ENCODE results near the gene SND1. TPM values are rescaled to one million over a fixed set of nuclear protein-coding genes. Genes with fewer than 3 reads are reported as not detected.

SND1 gene
- polyA plus RNA-seq, 3 donors = 46.5 to 97.3 (median 79.8) TPM

- no peak overlapping the region for H2AFZ ChIP-seq (ENCODE audit: insufficient read depth, low read depth, low read length, poor library complexity, severe bottlenecking)
- H3K27ac ChIP-seq (ENCODE audit: low read depth in 1 of 2, low read length in 2 of 2) = no peak overlapping the region
- H3K36me3 ChIP-seq (replicated peaks in 1 of 2; ENCODE audit: control insufficient read depth in 1 of 2, insufficient read depth in 2 of 2, low read length in 2 of 2) = peaks cover 80 to 98% of the 10 kb centered on the region in 2 donors
- H3K27me3 Mint-ChIP-seq (ENCODE audit: low read depth in 3 of 3) = no peaks in the 10 kb centered on the region
- peaks cover 0 to 5% of the 10 kb centered on the region in 2 donors for H3K9me3 ChIP-seq (replicated peaks in 1 of 2; ENCODE audit: control insufficient read depth in 1 of 2, insufficient read depth in 1 of 2, low read length in 2 of 2)
- no peak overlapping the region for H3K27ac Mint-ChIP-seq
- 100% methylated on average over 1 of the region's 1 CpG for WGBS (ENCODE audit: insufficient coverage)
- H3K79me2 ChIP-seq (ENCODE audit: insufficient read depth, low read length) = peaks cover 7% of the 10 kb centered on the region
- intact Hi-C loops (cut with micrococcal nuclease) = loop anchor here (2.0 to 10.0 kb wide), 5 partner anchors 499 to 679 kb away; no protein-coding TSS in a partner anchor
- peaks cover 0 to 6% (median 2%) of the 10 kb centered on the region in 7 donors for H3K9me3 Mint-ChIP-seq
- H3K4me1 ChIP-seq (ENCODE audit: control insufficient read depth in 1 of 2, insufficient read depth in 2 of 2, low read length in 2 of 2) = no peaks in the 10 kb centered on the region
- H3K9ac ChIP-seq (ENCODE audit: insufficient read depth, low read length, poor library complexity, severe bottlenecking) = no peak overlapping the region
- H3K4me3 ChIP-seq (replicated peaks in 1 of 3; ENCODE audit: low read depth in 2 of 3, low read length in 3 of 3) = no peak overlapping the region
- TF ChIP-seq CTCF (IDR thresholded peaks at IDR 0.05) = peak; percentile 84
- no peaks in the 10 kb centered on the region for H3K27me3 ChIP-seq (ENCODE audit: control insufficient read depth in 2 of 2, insufficient read depth in 2 of 2, low read length in 2 of 2)
- DNase-seq = peak; percentile 66 to 81 (median 70)
- H3K4me3 Mint-ChIP-seq = no peak overlapping the region
- H3K36me3 Mint-ChIP-seq = peaks cover 76 to 93% of the 10 kb centered on the region in 2 donors
- peaks cover 16% of the 10 kb centered on the region for H4K20me1 ChIP-seq (ENCODE audit: insufficient read depth, low read length)
- H3K4me2 ChIP-seq (replicated peaks; ENCODE audit: extremely low read depth, low read length, poor library complexity, severe bottlenecking) = no peak overlapping the region
- no peaks in the 10 kb centered on the region for H3K4me1 Mint-ChIP-seq
Measured at GRCh38 chr7:127708788-127709187, 56.8 kb downstream of the SND1 start.

GRCh38 chr7:127710635-127711034, 58.6 kb downstream of the SND1 start:
- Histone ChIP-seq H4K20me1 (ENCODE audit: insufficient read depth, low read length) (peaks cover 19% of the 10 kb centered on the region), H3K4me3 (replicated peaks in 1 of 3; ENCODE audit: low read depth in 2 of 3, low read length in 3 of 3) (no peak overlapping the region), H3K27ac (ENCODE audit: low read depth in 1 of 2, low read length in 2 of 2) (no peak overlapping the region), H3K27me3 (ENCODE audit: control insufficient read depth in 2 of 2, insufficient read depth in 2 of 2, low read length in 2 of 2) (no peaks in the 10 kb centered on the region), H3K79me2 (ENCODE audit: insufficient read depth, low read length) (peaks cover 15% of the 10 kb centered on the region), H3K9me3 (replicated peaks in 1 of 2; ENCODE audit: control insufficient read depth in 1 of 2, insufficient read depth in 1 of 2, low read length in 2 of 2) (peaks cover 0 to 5% of the 10 kb centered on the region in 2 donors), H3K4me1 (ENCODE audit: control insufficient read depth in 1 of 2, insufficient read depth in 2 of 2, low read length in 2 of 2) (no peaks in the 10 kb centered on the region), H2AFZ (ENCODE audit: insufficient read depth, low read depth, low read length, poor library complexity, severe bottlenecking) (no peak overlapping the region), H3K36me3 (replicated peaks in 1 of 2; ENCODE audit: control insufficient read depth in 1 of 2, insufficient read depth in 2 of 2, low read length in 2 of 2) (peaks cover 65 to 98% of the 10 kb centered on the region in 2 donors), H3K4me2 (replicated peaks; ENCODE audit: extremely low read depth, low read length, poor library complexity, severe bottlenecking) (no peak overlapping the region), H3K9ac (ENCODE audit: insufficient read depth, low read length, poor library complexity, severe bottlenecking) (no peak overlapping the region)
- Mint-ChIP-seq H3K4me3 (no peak overlapping the region), H3K9me3 (peaks cover 0 to 6% (median 2%) of the 10 kb centered on the region in 7 donors), H3K27me3 (ENCODE audit: low read depth in 3 of 3) (no peaks in the 10 kb centered on the region), H3K4me1 (peaks cover 2% of the 10 kb centered on the region), H3K36me3 (peaks cover 70 to 85% of the 10 kb centered on the region in 2 donors), H3K27ac (no peak overlapping the region)
- no peak for DNase-seq
- WGBS (ENCODE audit: insufficient coverage) = no CpG with 5 or more reads among the region's 1 CpG
- TF ChIP-seq CTCF (IDR thresholded peaks at IDR 0.05) = no peak
- intact Hi-C loops (cut with micrococcal nuclease) = no loop called here

Measured in CD14-positive monocyte (primary cell).